WTC11 (cell line): ENCODE measurements around the gene ZFAND3. TPM values are rescaled to one million over a fixed set of nuclear protein-coding genes. Genes with fewer than 3 reads are reported as not detected.

Experiments used
- ATAC-seq: fragments of 200-7000 bp; cut with Tn5 transposase; 2 replicates; pipeline ENCODE4 v1.10.0; 2021; ENCODE audit warnings: mild to moderate bottlenecking, moderate library complexity
- CTCF ChIA-PET: fragments of 300-600 bp; sonication (Branson Sonifier 250); formaldehyde crosslinking; loops from one replicate; lab custom pipeline; 2021; ENCODE audit warnings: antibody characterized with exemption; lab: Charles Lee
- POLR2A ChIA-PET: fragments of 350-600 bp; sonication (Branson Sonifier 250); formaldehyde crosslinking; loops from one replicate; lab custom pipeline; 2021; ENCODE audit warnings: antibody characterized with exemption; lab: Charles Lee
- DNase-seq: peaks from one replicate; pipeline ENCODE4 v3.0.0; 2021; ENCODE audit warnings: low spot score
- H3K27ac Mint-ChIP-seq: 2 replicates; pipeline ENCODE4 v1.8.0; 2021; ENCODE audit warnings: mixed read lengths
- H3K27me3 Mint-ChIP-seq: 2 replicates; pipeline ENCODE4 v1.8.0; 2021; ENCODE audit warnings: low read depth, mild to moderate bottlenecking, moderate library complexity, mixed read lengths
- H3K36me3 Mint-ChIP-seq: 2 replicates; pipeline ENCODE4 v1.8.0; 2021; ENCODE audit warnings: mixed read lengths
- H3K4me1 Mint-ChIP-seq: 2 replicates; pipeline ENCODE4 v1.8.0; 2022; ENCODE audit warnings: mixed read lengths
- H3K4me3 Mint-ChIP-seq: 2 replicates; pipeline ENCODE4 v1.8.0; 2021; ENCODE audit warnings: mild to moderate bottlenecking, moderate library complexity, mixed read lengths
- H3K9me3 Mint-ChIP-seq: 2 replicates; pipeline ENCODE4 v1.8.0; 2021; ENCODE audit warnings: mixed read lengths
- CDX4 ChIP-seq: fragments of 250-450 bp; sonication (Bioruptor Pico); IDR thresholded peaks from 2 replicates; pipeline ENCODE4 v1.9.0; 2021; ENCODE audit warnings: moderate library complexity, mild to moderate bottlenecking, inconsistent platforms, borderline replicate concordance
- FOXP1 ChIP-seq: sonication (generic); formaldehyde crosslinking; IDR thresholded peaks from 2 replicates; pipeline ENCODE4 v1.8.0; 2022; ENCODE audit warnings: missing genetic modification reagents, mild to moderate bottlenecking, moderate library complexity, borderline replicate concordance
- FOXP4 ChIP-seq: sonication (generic); formaldehyde crosslinking; IDR thresholded peaks from 2 replicates; pipeline ENCODE4 v1.8.0; 2022; ENCODE audit warnings: mild to moderate bottlenecking, missing genetic modification reagents
- KAT7 ChIP-seq: sonication (generic); formaldehyde crosslinking; IDR thresholded peaks from 2 replicates; pipeline ENCODE4 v1.8.1; 2023; ENCODE audit warnings: missing genetic modification reagents, mild to moderate bottlenecking, borderline replicate concordance
- MYBL2 ChIP-seq: sonication (generic); formaldehyde crosslinking; IDR thresholded peaks from 2 replicates; pipeline ENCODE4 v1.8.1; 2023; ENCODE audit warnings: mild to moderate bottlenecking, moderate library complexity, missing genetic modification reagents
- NFATC4 ChIP-seq: fragments of 250-450 bp; sonication (Bioruptor Pico); IDR thresholded peaks from 2 replicates; pipeline ENCODE4 v1.9.0; 2021; ENCODE audit warnings: mild to moderate bottlenecking
- NR1H2 ChIP-seq: sonication (generic); formaldehyde crosslinking; IDR thresholded peaks from 2 replicates; pipeline ENCODE4 v1.9.0; 2021; ENCODE audit warnings: mild to moderate bottlenecking, moderate library complexity, missing genetic modification reagents
- PRRX2 ChIP-seq: fragments of 250-450 bp; sonication (Bioruptor Pico); IDR thresholded peaks from 2 replicates; pipeline ENCODE4 v1.8.0; 2021; ENCODE audit warnings: mild to moderate bottlenecking
- SOX15 ChIP-seq: fragments of 250-450 bp; sonication (Bioruptor Pico); IDR thresholded peaks from 2 replicates; pipeline ENCODE4 v1.9.0; 2021; ENCODE audit warnings: mild to moderate bottlenecking
- TCF7 ChIP-seq: sonication (generic); formaldehyde crosslinking; IDR thresholded peaks from 2 replicates; pipeline ENCODE4 v1.8.0; 2022; ENCODE audit warnings: mild to moderate bottlenecking, low read depth, missing genetic modification reagents, moderate library complexity
- TP53 ChIP-seq: sonication (generic); formaldehyde crosslinking; IDR thresholded peaks from 2 replicates; pipeline ENCODE4 v1.8.1; 2023; ENCODE audit warnings: mild to moderate bottlenecking, missing genetic modification reagents
- USF2 ChIP-seq: sonication (generic); formaldehyde crosslinking; IDR thresholded peaks from 2 replicates; pipeline ENCODE4 v1.8.1; 2023; ENCODE audit warnings: mild to moderate bottlenecking, missing genetic modification reagents, moderate library complexity
- ZNF281 ChIP-seq: sonication (generic); formaldehyde crosslinking; IDR thresholded peaks from 2 replicates; pipeline ENCODE4 v1.8.0; 2023; ENCODE audit warnings: mild to moderate bottlenecking, missing genetic modification reagents
- ZNF317 ChIP-seq: sonication (generic); formaldehyde crosslinking; IDR thresholded peaks from 2 replicates; pipeline ENCODE4 v1.8.1; 2023; ENCODE audit warnings: low read depth, mild to moderate bottlenecking, moderate library complexity, missing genetic modification reagents, borderline replicate concordance
- total RNA-seq: library from RNA; stranded (reverse); gene quantifications from 3 replicates; pipeline ENCODE4 v1.2.3, GENCODE V29; 2021
- TF ChIP-seq, protein P1 (sequence below): sonication (generic); formaldehyde crosslinking; conservative IDR thresholded peaks from 2 replicates; pipeline ENCODE4 v1.8.1; 2022; ENCODE audit warnings: mild to moderate bottlenecking, missing genetic modification reagents
- TF ChIP-seq, protein P2 (sequence below): sonication (generic); formaldehyde crosslinking; IDR thresholded peaks from 2 replicates; pipeline ENCODE4 v1.8.1; 2023; ENCODE audit warnings: mild to moderate bottlenecking, missing genetic modification reagents, borderline replicate concordance
- TF ChIP-seq, protein P3 (sequence below): sonication (generic); formaldehyde crosslinking; IDR thresholded peaks from 2 replicates; pipeline ENCODE4 v1.8.0; 2022; ENCODE audit warnings: mild to moderate bottlenecking, missing genetic modification reagents
- TF ChIP-seq, protein P4 (sequence below): sonication (generic); formaldehyde crosslinking; IDR thresholded peaks from 2 replicates; pipeline ENCODE4 v1.8.1; 2022; ENCODE audit warnings: missing genetic modification reagents, borderline replicate concordance

ZFAND3 gene
- total RNA-seq, 1 experiment from 2014 or later = 50.3 TPM

- ATAC-seq (no peak), DNase-seq (no peak)
- Mint-ChIP-seq H3K9me3 (no peaks in the 10 kb centered on the region), H3K4me3 (no peak overlapping the region), H3K27me3 (no peaks in the 10 kb centered on the region), H3K27ac (no peak overlapping the region), H3K36me3 (no peaks in the 10 kb centered on the region), H3K4me1 (peaks cover 16% of the 10 kb centered on the region)
- ChIA-PET POLR2A (no interaction called here), CTCF (interaction anchor here (0.6 kb wide), 1 partner anchor 487 kb away, joined by 4 read pairs; no protein-coding TSS in a partner anchor)
- TF ChIP-seq SOX15 (CRISPR knock-in tag) (no peak), NR1H2 (CRISPR knock-in tag) (no peak), ZNF317 (no peak), TP53 (no peak), KAT7 (CRISPR knock-in tag) (no peak), ZNF281 (no peak)
- TF ChIP-seq, protein P1, sequence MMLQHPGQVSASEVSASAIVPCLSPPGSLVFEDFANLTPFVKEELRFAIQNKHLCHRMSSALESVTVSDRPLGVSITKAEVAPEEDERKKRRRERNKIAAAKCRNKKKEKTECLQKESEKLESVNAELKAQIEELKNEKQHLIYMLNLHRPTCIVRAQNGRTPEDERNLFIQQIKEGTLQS (CRISPR knock-in tag) = no peak
- TF ChIP-seq, protein P2, sequence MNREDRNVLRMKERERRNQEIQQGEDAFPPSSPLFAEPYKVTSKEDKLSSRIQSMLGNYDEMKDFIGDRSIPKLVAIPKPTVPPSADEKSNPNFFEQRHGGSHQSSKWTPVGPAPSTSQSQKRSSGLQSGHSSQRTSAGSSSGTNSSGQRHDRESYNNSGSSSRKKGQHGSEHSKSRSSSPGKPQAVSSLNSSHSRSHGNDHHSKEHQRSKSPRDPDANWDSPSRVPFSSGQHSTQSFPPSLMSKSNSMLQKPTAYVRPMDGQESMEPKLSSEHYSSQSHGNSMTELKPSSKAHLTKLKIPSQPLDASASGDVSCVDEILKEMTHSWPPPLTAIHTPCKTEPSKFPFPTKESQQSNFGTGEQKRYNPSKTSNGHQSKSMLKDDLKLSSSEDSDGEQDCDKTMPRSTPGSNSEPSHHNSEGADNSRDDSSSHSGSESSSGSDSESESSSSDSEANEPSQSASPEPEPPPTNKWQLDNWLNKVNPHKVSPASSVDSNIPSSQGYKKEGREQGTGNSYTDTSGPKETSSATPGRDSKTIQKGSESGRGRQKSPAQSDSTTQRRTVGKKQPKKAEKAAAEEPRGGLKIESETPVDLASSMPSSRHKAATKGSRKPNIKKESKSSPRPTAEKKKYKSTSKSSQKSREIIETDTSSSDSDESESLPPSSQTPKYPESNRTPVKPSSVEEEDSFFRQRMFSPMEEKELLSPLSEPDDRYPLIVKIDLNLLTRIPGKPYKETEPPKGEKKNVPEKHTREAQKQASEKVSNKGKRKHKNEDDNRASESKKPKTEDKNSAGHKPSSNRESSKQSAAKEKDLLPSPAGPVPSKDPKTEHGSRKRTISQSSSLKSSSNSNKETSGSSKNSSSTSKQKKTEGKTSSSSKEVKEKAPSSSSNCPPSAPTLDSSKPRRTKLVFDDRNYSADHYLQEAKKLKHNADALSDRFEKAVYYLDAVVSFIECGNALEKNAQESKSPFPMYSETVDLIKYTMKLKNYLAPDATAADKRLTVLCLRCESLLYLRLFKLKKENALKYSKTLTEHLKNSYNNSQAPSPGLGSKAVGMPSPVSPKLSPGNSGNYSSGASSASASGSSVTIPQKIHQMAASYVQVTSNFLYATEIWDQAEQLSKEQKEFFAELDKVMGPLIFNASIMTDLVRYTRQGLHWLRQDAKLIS (CRISPR knock-in tag) = no peak
Measured at GRCh38 chr6:37894585-37894984, 75.1 kb downstream of the ZFAND3 start.

- TF ChIP-seq PRRX2 = no peak
- no peaks in the 10 kb centered on the region for H3K36me3 Mint-ChIP-seq
- H3K4me3 Mint-ChIP-seq = no peak overlapping the region
- H3K27ac Mint-ChIP-seq = no peak overlapping the region
- no peaks in the 10 kb centered on the region for H3K27me3 Mint-ChIP-seq
- ChIA-PET CTCF (no interaction called here), POLR2A (no interaction called here)
- H3K4me1 Mint-ChIP-seq = peaks cover 16% of the 10 kb centered on the region
- no peaks in the 10 kb centered on the region for H3K9me3 Mint-ChIP-seq
- DNase-seq (no peak), ATAC-seq (no peak)
Measured at GRCh38 chr6:37897321-37897720, 77.8 kb downstream of the ZFAND3 start.

DNA sequence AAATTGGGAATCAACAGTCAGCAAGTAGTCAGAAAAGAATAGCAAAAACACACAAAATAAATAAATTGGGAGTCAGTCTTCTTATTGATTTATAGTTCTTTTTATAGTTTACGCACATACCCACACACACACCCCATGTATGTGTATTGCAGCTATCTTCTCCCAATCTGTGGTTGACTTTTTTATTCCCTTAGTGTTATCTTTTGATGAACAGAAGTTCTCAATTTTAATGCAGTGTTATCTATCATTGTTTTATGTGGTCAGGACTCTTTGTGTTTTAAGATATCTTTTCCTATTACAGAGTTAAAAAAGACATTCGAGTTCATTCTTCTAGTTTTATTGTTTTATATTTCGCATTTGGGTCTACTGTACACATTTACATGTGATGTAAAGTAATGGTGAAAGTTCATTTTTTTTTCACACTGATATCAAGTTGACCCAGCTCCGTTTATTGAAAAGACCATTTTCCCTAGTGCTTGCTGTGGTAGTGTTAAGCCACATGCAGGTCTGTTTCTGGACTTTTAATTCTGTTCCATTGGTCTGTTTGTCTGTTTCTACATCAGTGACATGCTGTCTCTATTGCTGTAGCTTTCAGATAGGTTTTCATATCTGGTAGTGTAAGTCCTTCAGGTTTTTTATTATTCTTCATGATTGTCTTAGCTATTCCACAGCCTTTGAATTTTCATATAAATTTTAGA is 78.4 kb downstream of the ZFAND3 start:
- POLR2A ChIA-PET = no interaction called here
- ATAC-seq = no peak
- TF ChIP-seq FOXP4 (no peak), MYBL2 (CRISPR knock-in tag) (no peak), SOX15 (CRISPR knock-in tag) (no peak), FOXP1 (CRISPR knock-in tag) (no peak), USF2 (CRISPR knock-in tag) (no peak), NFATC4 (CRISPR knock-in tag) (no peak), ZNF317 (no peak), TCF7 (CRISPR knock-in tag) (no peak), CDX4 (CRISPR knock-in tag) (no peak)
- TF ChIP-seq, protein P3, sequence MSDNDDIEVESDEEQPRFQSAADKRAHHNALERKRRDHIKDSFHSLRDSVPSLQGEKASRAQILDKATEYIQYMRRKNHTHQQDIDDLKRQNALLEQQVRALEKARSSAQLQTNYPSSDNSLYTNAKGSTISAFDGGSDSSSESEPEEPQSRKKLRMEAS = no peak
- TF ChIP-seq, protein P4, sequence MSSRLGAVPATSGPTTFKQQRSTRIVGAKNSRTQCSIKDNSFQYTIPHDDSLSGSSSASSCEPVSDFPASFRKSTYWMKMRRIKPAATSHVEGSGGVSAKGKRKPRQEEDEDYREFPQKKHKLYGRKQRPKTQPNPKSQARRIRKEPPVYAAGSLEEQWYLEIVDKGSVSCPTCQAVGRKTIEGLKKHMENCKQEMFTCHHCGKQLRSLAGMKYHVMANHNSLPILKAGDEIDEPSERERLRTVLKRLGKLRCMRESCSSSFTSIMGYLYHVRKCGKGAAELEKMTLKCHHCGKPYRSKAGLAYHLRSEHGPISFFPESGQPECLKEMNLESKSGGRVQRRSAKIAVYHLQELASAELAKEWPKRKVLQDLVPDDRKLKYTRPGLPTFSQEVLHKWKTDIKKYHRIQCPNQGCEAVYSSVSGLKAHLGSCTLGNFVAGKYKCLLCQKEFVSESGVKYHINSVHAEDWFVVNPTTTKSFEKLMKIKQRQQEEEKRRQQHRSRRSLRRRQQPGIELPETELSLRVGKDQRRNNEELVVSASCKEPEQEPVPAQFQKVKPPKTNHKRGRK (CRISPR knock-in tag) = no peak

More for the DNA sequence above, 78.4 kb downstream of the ZFAND3 start:
- Mint-ChIP-seq H3K4me3 (no peak overlapping the region), H3K27ac (no peak overlapping the region), H3K4me1 (peaks cover 16% of the 10 kb centered on the region), H3K36me3 (no peaks in the 10 kb centered on the region), H3K9me3 (no peaks in the 10 kb centered on the region), H3K27me3 (no peaks in the 10 kb centered on the region)
- DNase-seq = no peak
- CTCF ChIA-PET = interaction anchor here (0.6 kb wide), 1 partner anchor 199 kb away, joined by 4 read pairs; no protein-coding TSS in a partner anchor
